ENCODE results near the gene PPP2R2D.
"Not testable (repeated sequence)": the region's sequence is repeated elsewhere in the genome, so short reads cannot be mapped to it uniquely, and the experiment has no call there.

PPP2R2D gene

DNA sequence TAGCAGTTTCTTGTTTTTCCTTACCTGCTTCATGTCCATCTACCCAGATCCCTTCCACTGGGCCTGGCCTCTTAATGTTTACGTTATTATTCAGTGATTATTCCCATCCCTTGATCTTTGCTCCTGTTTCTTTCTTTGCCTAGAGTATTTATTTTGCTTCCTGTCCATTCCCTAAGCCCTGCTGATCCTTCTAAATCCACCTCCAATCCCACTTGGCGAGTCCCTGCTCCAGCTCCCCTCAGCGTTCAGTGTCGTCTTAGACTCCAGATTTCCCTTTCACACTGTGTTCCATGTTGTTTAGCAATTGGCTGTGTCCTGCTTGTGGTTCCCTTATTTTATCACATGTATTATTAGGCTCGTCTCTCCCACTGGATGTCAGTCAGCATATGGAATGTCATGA lies 7.3 kb downstream of the PPP2R2D start:
- DNase-seq (ENCODE audit: low read depth): no peak

- no peak for DNase-seq (ENCODE audit: low read depth)
Measured at GRCh38 chr10:131909014-131909808, 8.4 kb downstream of the PPP2R2D start.

GRCh38 chr10:131909929-131910328 lies 9.1 kb downstream of the PPP2R2D start:
- DNase-seq (ENCODE audit: low read depth): no peak

- no peak for DNase-seq (ENCODE audit: low read depth)
Measured at GRCh38 chr10:131910663-131911314, 10.0 kb downstream of the PPP2R2D start.

GRCh38 chr10:131911451-131911850 lies 10.6 kb downstream of the PPP2R2D start:
- no peak for DNase-seq (ENCODE audit: low read depth)

GRCh38 chr10:131912620-131913019 lies 11.8 kb downstream of the PPP2R2D start:
- no peak for DNase-seq (ENCODE audit: low read depth)

DNA sequence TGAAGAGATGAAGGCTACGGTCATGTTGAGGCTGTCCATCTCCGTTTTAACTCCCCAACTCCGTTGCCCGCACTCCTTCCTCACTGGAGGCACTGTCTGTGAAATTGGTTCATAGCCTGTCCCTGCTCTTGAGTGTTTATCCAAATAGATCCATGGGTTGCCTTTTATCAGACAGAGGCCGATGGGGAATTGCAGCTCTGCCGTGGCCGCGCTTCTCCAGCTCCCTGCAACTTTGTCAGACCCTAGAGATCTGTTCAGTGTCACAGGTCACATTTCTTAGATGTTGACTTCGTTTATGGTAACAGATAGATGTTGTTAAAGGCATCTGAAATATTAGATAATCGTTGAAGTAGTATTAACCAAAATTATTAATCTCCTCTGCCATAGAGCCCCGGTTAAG lies 14.7 kb downstream of the PPP2R2D start:
- no peak for DNase-seq (ENCODE audit: low read depth)

GRCh38 chr10:131915990-131916766 lies 15.4 kb downstream of the PPP2R2D start:
- DNase-seq (ENCODE audit: low read depth): no peak

DNA sequence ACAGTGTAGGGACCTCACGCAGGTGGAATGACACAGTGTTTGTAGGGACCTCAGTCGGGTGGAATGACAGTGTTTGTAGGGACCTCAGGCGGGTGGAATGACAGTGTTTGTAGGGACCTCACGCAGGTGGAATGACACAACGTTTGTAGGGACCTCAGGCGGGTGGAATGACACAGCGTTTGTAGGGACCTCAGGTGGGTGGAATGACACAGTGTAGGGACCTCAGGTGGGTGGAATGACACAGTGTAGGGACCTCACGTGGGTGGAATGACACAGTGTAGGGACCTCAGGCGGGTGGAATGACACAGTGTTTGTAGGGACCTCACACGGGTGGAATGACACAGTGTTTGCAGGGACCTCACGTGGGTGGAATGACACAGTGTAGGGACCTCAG lies 16.0 kb downstream of the PPP2R2D start:
- DNase-seq (ENCODE audit: low read depth): not testable (repeated sequence)

GRCh38 chr10:131917496-131917895 lies 16.7 kb downstream of the PPP2R2D start:
- DNase-seq (ENCODE audit: low read depth): not testable (repeated sequence)

- not testable (repeated sequence) for DNase-seq (ENCODE audit: low read depth)
Measured at GRCh38 chr10:131919461-131919860, 18.7 kb downstream of the PPP2R2D start.

DNA sequence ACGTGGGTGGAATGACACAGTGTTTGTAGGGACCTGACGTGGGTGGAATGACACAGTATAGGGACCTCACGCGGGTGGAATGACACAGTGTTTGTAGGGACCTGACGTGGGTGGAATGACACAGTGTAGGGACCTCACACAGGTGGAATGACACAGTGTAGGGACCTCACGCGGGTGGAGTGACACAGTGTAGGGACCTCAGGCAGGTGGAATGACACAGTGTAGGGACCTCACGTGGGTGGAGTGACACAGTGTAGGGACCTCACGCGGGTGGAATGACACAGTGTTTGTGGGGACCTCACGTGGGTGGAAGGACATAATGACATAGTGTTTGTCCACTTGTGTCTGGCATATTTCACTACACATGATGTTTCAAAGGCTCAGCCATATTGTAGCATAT lies 19.3 kb downstream of the PPP2R2D start:
- no peak for DNase-seq (ENCODE audit: low read depth)

- no peak for DNase-seq (ENCODE audit: low read depth)
Measured at GRCh38 chr10:131920693-131921092, 19.9 kb downstream of the PPP2R2D start.

DNA sequence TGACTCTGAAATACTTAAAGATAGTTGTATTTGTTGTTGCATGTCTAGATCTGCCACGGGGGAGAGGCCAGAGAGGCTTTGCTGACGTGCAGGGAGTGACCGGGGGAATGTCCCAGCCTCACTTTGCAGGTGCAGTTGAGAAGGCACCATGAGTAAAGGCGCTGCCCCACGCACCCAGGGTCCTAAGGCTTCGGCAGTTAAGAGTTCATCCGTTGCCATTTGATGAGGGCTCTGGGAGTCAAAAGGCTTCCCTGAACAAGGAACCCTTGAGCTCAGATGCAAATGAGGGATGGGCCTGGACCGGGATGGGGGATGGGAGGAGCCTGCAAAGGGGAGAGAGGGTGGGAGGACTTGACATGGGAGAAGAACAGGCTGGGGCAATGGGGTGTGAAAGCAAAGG lies 20.4 kb downstream of the PPP2R2D start:
- no peak for DNase-seq (ENCODE audit: low read depth)

- no peak for DNase-seq (ENCODE audit: low read depth)
Measured at GRCh38 chr10:131923038-131923756, 22.4 kb downstream of the PPP2R2D start.

GRCh38 chr10:131925011-131925649 lies 24.3 kb downstream of the PPP2R2D start:
- DNase-seq (ENCODE audit: low read depth): no peak

DNA sequence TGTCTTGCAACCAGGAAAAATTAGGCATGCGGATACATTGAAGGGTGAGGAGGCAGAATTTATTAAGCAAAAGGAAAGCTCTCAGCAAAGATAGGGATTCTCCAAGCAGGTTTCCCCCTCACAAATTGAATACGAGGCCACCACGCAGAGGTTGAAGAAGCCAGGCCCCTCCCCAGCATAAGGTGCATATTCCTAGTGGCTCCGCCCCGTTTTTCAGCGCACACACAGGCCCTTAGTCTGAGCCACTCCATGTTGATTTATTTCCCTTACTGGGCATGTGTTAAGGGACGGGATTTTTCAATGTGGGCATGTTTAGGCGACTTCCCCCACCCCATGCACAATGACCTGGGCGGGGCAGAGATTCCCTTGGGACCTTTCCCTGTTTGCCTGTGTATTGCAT lies 24.9 kb downstream of the PPP2R2D start:
- DNase-seq (ENCODE audit: low read depth): no peak

DNA sequence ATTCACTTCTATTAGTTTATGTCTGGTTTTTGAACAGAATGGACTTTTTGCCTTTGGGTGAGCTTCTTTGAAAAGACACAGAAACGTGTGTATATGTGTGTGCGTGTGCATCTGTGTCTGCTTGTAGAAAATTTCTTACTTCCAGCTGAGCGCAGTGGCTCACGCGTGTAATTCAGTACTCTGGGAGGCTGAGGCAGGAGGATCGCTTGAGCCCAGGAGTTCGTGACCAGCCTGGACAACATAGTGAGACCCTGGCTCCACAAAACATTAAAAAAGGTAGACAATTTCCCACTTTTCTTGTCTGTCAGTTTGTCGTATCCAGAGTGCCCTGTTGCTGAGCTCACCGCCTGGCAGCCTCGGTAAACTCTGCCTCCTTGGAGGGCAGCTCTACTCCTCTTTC lies 25.4 kb downstream of the PPP2R2D start:
- DNase-seq (ENCODE audit: low read depth): no peak

DNA sequence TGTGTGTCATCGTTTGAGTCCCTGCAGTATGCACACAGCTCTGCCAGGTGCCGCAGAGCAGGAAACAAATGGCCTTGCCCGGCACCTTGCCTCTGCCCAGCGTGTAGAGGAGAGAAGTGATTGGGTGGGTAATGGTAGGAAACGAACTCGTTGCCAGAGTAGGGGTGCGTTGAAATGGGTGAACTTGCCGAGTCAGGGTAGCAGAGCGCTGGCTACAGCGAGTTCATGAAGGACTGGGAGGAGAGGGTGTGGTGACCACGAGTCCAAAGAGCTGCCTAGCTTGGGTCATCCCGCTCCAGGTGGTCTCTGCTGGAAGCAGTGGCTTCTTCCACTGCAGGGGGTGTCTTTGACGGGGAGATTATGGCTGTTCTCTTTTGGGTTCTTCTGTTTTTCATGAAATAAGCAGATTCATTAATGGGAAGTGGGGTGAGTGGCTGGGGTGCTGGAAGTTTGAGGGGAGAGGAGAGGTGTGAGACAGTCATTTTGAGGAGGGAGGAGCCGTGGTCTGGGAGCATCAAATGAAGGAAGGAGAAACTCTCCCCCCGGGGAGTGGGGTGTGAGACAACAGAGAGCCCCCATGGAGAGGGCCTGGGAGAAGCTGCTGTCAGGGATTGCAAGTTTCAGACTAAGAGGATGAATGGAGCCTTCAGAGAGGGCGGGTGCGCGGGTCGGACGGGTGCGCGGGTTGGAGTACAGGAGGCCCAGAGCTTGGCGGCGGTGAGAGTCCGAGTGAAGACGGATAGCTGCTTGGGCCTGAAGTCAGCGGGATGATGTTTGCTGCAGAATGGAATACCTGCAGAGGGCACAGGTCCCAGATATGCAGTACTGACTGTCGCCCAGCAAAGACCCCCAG lies 26.2 kb downstream of the PPP2R2D start:
- no peak for DNase-seq (ENCODE audit: low read depth)

DNA sequence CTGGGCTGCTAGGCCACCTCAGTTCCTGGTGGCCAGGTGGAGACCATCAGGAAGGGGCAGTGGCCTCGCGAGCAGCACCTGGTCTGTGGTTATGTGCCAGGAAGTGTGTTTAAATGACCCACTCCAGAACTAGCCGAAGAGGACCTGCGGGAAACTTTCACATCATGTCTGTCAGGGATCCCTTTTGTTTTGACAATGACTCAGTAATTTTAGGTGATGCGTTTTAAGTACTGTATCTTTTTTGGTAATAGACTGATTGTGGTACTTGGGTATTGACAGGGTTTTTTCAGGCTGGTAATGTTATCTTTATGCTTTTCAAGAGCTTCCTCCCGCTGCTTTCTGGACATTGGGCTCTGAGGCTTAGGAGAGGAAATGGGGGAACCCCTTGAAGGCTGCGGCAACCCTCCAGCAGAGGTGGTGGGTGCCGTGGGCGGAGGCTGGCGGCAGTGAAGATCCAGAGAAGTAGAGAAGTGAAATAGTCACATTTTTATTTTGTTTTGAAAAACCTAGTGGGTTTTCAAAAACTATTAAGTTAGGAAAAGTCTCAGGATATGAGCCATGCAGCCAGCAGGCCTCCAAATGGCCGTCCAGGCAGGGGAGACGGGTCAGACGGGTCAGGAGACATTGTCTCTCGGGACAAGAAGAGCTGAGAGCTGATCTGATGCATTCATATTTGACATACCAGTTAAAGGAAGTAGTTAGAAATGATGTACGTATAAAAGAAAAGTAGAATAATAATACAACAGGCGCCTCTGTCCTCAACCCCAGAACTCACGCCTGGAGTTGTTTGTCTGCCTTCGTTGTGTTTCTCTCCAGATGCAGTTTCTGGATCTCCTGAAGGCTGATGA lies 27.7 kb downstream of the PPP2R2D start:
- no peak for DNase-seq (ENCODE audit: low read depth)

Measured in GM04503 (cell line).